Transverse colon (tissue), 3 donors: ENCODE results near the gene CCNA2.

Experiments used
- CTCF ChIP-seq, 5 experiments: fragments of 200-600 bp in 3 of 5; fragments of 450-650 bp in 2 of 5; sonication (generic) in 3 of 5; IDR thresholded peaks; 1 replicate in 2 of 5; 2 replicates in 3 of 5; pipeline ENCODE4 v1.5.1; 2016 to 2017; ENCODE audit warnings: antibody characterized with exemption in 5 of 5, inconsistent platforms in 3 of 5, mild to moderate bottlenecking in 2 of 5, moderate library complexity in 1 of 5
- POLR2A ChIP-seq: fragments of 450-650 bp; IDR thresholded peaks from one replicate; pipeline ENCODE4 v1.6.1; 2016; ENCODE audit warnings: antibody characterized with exemption, mild to moderate bottlenecking, moderate library complexity

- no peak for TF ChIP-seq CTCF (IDR thresholded peaks at IDR 0.05)
- no peak for TF ChIP-seq POLR2A
Observed at GRCh38 chr4:121792966-121793365, 30.7 kb downstream of the CCNA2 start.
